GM12878 (cell line): ENCODE results near the gene LIG3.

Experiments used
- ATF3 ChIP-seq: IDR thresholded peaks from 2 replicates; pipeline ENCODE4 v1.6.1; 2011; ENCODE audit warnings: low read depth, mild to moderate bottlenecking, low read length, moderate library complexity, borderline replicate concordance; ENCODE audit errors: extremely low read depth
- BHLHE40 ChIP-seq, 2 experiments: fragments of 450-650 bp in 1 of 2; IDR thresholded peaks; 2 replicates each; pipeline ENCODE4 v1.6.1; 2011 to 2017; ENCODE audit warnings: low read depth in 2 of 2, borderline replicate concordance in 1 of 2, improper control_type of control experiment in 1 of 2, low read length in 1 of 2, mild to moderate bottlenecking in 1 of 2
- CREM ChIP-seq: IDR thresholded peaks from 2 replicates; pipeline ENCODE4 v1.6.1; 2014; ENCODE audit warnings: antibody characterized with exemption, low read depth
- CTCF ChIP-seq, 3 experiments: IDR thresholded peaks in 2 of 3; conservative IDR thresholded peaks in 1 of 3; 2 replicates each; pipeline ENCODE4 v1.5.1; 2011; ENCODE audit warnings: low read depth in 3 of 3, low read length in 3 of 3, mild to moderate bottlenecking in 3 of 3, control low read depth in 2 of 3, moderate library complexity in 2 of 3, inconsistent platforms in 1 of 3, mixed read lengths in 1 of 3; ENCODE audit not compliant: control insufficient read depth in 2 of 3, insufficient read depth in 1 of 3; ENCODE audit errors: extremely low read depth in 1 of 3
- EZH2 ChIP-seq: IDR thresholded peaks from 2 replicates; pipeline ENCODE4 v1.6.1; 2012; ENCODE audit warnings: low read depth, mild to moderate bottlenecking, control low read depth, inconsistent platforms, low read length, borderline replicate concordance; ENCODE audit not compliant: control insufficient read depth
- REST ChIP-seq: IDR thresholded peaks from 2 replicates; pipeline ENCODE4 v1.6.1; 2012; ENCODE audit warnings: mild to moderate bottlenecking, low read depth, low read length

GRCh38 chr17:35019386-35020179 lies 39.3 kb downstream of the LIG3 start:
- TF ChIP-seq CREM (no peak), CTCF (IDR thresholded peaks at IDR 0.05 in 2 of 3, conservative IDR thresholded peaks at IDR 0.05 in 1 of 3; ENCODE audit: control insufficient read depth in 2 of 3, extremely low read depth in 1 of 3, insufficient read depth in 1 of 3, low read depth in 3 of 3, low read length in 3 of 3) (no peak), REST (no peak), EZH2 (no peak), ATF3 (no peak), BHLHE40 (IDR thresholded peaks at IDR 0.05; ENCODE audit: borderline replicate concordance in 1 of 2, low read depth in 2 of 2, low read length in 1 of 2) (no peak)
